HG02981 (cell line): Measurements from ENCODE around the gene EPB41L4A.
A peak's percentile ranks its signal among the peaks of the same experiment; 100 is the strongest.
"Not testable (repeated sequence)": the region's sequence is repeated elsewhere in the genome, so short reads cannot be mapped to it uniquely, and the experiment has no call there.

Source experiments
- ATAC-seq: cut with Tn5 transposase; IDR thresholded peaks from one replicate; pipeline ENCODE4 v1.9.1; 2021; ENCODE audit warnings: mild to moderate bottlenecking, moderate library complexity; ENCODE audit not compliant: unreplicated experiment

Gene EPB41L4A, protein sequence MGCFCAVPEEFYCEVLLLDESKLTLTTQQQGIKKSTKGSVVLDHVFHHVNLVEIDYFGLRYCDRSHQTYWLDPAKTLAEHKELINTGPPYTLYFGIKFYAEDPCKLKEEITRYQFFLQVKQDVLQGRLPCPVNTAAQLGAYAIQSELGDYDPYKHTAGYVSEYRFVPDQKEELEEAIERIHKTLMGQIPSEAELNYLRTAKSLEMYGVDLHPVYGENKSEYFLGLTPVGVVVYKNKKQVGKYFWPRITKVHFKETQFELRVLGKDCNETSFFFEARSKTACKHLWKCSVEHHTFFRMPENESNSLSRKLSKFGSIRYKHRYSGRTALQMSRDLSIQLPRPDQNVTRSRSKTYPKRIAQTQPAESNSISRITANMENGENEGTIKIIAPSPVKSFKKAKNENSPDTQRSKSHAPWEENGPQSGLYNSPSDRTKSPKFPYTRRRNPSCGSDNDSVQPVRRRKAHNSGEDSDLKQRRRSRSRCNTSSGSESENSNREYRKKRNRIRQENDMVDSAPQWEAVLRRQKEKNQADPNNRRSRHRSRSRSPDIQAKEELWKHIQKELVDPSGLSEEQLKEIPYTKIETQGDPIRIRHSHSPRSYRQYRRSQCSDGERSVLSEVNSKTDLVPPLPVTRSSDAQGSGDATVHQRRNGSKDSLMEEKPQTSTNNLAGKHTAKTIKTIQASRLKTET

DNA sequence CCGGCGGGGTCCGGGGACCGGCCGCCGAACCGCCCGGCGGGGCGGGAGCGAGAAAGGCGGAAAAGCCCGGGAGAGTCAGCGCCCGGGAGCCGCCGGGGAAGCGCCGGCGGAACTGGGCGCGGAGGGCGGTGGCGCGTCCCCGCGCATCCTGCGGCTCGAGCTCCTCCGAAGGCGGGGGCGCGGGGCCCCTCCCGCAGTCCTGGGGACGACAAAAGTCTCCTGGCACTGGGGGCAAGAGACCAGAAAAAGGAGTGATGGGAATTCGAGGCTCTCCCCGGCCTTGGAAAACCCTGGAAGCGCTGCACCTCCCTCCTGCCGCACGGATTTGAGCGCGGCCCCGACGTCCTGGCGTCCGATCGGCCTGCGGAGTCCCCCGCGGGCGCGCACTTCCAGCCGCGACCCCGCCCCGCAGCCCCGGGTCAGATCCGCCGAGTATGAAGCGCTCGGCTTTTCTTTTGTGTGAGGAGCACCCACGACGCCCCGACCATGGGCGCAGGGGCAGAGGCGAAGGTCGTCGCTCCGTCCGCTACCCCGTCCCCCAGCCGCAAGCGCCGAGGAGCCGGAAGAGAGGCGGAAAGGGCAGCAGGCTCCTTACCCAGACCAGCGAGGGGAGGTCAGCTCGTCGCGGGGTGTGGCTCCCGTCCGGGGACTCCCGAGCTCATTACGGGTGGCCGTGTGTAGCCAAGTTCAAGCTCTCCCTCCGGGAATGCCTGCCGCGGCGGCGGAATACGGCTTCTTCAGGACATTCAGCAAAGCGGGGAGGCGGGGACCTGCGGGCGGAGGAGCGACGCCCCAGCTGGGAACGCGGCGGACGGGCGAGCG is at the start of gene EPB41L4A:
TSS of gene EPB41L4A (minus strand) at position 114 of the 822 bp plus-strand sequence. CDS start 238 bp downstream, outside the sequence.
- ATAC-seq = peak; percentile 12

DNA sequence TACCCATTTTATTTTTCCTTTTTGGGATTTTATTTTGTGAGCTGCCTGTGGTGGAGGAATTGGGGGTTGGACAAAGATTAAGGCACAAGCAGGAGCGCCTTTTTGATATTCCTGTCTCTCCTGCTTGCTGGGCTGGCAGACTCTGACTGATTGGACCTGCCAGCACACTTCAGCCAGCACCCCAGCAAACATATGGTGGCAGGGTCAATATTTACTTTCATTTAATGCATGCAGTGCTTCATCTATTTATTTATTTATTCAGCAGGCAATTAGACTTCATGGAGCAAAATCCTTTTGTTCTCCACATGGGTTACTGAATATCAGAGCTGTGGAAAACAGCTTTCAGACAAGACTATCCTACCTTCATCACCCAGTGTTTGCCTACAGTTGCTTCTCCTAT is 48.4 kb upstream of the EPB41L4A start:
- no peak for ATAC-seq

- ATAC-seq = not testable (repeated sequence)
Measured at GRCh38 chr5:112466261-112466660, 47.2 kb upstream of the EPB41L4A start.

DNA sequence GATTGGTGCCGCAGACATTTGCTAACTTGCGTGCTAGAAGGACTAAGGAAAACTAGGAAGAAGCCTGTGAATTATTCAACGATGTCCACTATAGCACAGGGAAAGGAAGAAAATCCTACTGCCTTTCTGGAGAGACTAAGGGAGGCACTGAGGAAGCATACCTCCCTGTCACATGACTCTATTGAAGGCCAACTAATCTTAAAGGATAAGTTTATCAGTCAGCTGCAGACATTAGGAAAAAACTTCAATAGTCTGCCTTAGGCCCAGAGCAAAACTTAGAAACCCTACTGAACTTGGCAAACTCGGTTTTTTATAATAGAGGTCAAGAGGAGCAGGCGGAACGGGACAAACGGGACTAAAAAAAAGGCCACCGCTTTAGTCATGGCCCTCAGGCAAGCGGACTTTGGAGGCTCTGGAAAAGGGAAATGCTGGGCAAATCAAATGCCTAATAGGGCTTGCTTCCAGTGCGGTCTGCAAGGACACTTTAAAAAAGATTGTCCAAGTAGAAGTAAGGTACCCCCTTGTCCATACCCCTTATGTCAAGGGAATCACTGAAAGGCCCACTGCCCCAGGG is 28.2 kb upstream of the EPB41L4A start:
- not testable (repeated sequence) for ATAC-seq

DNA sequence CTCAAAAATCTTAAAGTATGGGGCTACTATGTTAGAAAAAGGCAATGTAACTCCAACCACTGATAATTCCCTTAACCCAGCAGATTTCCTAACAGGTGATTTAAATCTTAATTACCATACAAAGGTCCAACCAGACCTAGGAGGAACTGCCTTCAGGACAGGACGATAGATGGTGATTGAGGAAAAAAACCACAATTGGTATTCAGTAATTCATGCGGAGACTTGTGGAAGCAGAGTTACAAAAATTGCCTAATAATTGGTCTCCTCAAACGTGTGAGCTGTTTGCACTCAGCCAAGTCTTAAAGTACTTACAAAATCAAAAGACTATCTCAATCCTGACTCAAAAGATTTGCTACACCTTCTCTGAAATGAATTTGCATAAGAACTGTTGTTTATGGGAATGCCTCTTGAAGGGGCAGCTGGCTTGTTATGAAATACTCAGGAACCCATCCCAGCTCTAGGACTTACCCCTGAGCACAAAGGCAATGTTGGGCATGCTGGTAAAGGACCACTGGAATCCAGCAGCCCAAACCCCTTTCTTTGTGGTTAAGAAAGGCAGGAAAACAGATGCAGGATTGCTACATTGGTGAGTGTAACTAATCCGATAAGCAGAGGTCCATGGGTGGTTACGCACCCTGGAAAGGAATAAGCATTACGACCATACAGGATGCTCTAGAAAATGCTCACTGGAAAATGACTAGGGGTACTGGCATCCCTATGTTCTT is 26.7 kb upstream of the EPB41L4A start:
- ATAC-seq = no peak

DNA sequence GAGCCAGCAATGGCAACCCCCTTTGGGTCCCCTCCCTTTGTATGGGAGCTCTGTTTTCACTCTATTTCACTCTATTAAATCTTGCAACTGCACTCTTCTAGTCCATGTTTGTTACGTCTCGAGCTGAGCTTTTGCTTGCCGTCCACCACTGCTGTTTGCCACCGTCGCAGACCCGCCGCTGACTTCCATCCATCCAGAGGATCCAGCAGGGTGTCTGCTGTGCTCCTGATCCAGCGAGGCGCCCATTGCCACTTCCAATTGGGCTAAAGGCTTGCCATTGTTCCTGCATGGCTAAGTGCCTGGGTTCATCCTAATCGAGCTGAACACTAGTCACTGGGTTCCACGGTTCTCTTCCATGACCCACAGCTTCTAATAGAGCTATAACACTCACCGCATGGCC is 24.9 kb upstream of the EPB41L4A start:
- ATAC-seq = not testable (repeated sequence)

GRCh38 chr5:112440031-112440430 is 21.0 kb upstream of the EPB41L4A start:
- ATAC-seq = no peak

GRCh38 chr5:112436144-112436543 is 17.1 kb upstream of the EPB41L4A start:
- ATAC-seq = no peak

- ATAC-seq = no peak
Measured at GRCh38 chr5:112434641-112435040, 15.6 kb upstream of the EPB41L4A start.

DNA sequence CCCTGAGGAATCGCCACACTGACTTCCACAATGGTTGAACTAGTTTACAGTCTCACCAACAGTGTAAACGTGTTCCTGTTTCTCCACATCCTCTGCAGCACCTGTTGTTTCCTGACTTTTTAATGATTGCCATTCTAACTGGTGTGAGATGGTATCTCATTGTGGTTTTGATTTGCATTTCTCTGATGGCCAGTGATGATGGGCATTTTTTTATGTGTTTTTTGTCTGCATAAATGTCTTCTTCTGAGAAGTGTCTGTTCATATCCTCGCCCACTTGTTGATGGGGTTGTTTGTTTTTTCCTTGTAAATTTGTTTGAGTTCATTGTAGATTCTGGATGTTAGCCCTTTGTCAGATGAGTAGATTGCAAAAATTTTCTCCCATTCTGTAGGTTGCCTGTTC is 7.1 kb upstream of the EPB41L4A start:
- not testable (repeated sequence) for ATAC-seq

- peak; percentile 82 for ATAC-seq
Measured at GRCh38 chr5:112419986-112420864, 1.1 kb upstream of the EPB41L4A start.

- no peak for ATAC-seq
Measured at GRCh38 chr5:112418659-112419163, 366 bp downstream of the EPB41L4A start.

DNA sequence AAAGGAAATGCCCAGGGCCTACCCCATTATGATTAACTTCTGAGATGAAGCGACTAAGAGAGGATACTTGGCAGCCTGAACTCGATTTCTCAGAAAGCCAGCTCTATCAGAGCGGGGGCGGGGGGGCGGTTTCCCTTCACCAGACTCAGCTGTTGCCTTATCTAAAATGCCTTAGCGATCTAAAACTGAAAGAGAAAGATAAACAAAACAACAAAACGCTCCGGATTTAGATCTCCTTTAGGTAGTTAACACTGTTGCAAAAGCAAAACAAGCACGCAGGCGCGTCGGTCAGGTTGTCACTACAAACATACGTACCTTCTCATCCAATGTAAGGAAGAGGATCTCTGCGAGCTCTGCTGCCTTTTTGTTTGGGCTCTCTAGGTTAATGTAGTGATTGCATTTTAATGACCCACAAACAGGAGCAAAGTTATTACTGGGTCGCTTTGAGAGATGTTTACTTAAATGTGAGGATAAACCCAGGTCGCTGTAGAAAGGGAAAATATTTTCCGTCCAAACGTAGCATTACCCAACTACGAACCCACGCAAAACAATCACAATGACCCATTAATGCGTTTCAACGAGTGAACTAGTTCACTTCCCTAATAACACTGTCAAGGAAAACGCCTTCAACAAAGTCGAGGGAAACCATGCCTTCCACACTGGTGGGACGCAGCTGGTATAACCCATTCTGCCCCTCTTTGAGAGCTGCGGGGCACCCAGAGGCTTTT is 982 bp downstream of the EPB41L4A start:
- peak; percentile 29 for ATAC-seq

GRCh38 chr5:112415552-112415951 is 3.5 kb downstream of the EPB41L4A start:
- ATAC-seq = no peak

GRCh38 chr5:112413611-112414010 is 5.5 kb downstream of the EPB41L4A start:
- no peak for ATAC-seq

DNA sequence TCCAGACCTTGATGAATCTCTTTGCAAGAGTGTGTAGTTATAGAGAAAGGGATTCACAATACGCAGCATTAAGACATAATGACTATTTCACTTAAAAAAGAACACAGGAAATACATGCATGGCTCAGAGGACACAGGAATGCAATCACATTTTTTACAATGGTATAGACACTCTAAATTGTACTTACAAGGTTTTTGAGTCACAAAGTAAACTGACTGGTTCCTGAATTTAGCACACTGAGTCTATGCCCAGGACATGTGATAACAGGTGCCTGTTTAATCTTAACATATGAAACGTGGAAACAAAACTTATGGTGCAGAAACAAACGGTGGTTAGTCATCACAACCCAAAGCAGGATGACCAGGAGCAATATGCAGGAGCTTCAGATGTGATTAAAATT is 6.7 kb downstream of the EPB41L4A start:
- ATAC-seq = no peak

GRCh38 chr5:112411903-112412302 is 7.2 kb downstream of the EPB41L4A start:
- ATAC-seq = no peak

DNA sequence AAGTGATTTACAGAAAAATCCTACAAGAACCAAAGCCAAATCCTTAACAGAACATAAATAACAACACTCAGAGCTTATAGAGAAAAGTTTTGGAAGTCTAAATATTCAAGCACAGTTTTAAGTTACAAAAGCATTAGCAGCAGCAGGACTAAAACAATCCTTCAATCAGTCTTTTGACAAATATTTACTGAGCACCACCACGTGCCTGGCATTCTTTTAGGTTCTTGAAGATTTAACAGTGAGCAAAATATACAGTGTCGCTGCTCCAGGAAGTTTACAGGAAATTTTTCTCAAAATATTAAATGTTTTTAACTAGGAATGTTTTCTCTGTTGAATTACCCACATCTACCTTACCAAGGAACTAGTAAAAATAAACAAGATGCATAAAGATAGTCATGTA is 11.4 kb downstream of the EPB41L4A start:
- ATAC-seq = no peak
